ENCODE results near the gene HSDL1.

The HSDL1 gene

GRCh38 chr16:84144859-84145639 is at the start of gene HSDL1, which contains the start of gene DNAAF1:
Gene HSDL1 (minus strand): TSS chr16:84145177. CDS start chr16:84131321, 13,856 bp downstream.
Gene DNAAF1 (plus strand): TSS chr16:84145308. CDS start chr16:84145441, 133 bp downstream.
- peak; percentile 84 for DNase-seq

- DNase-seq: no peak
Measured at GRCh38 chr16:84194018-84194417, 49.0 kb upstream of the HSDL1 start.

DNA sequence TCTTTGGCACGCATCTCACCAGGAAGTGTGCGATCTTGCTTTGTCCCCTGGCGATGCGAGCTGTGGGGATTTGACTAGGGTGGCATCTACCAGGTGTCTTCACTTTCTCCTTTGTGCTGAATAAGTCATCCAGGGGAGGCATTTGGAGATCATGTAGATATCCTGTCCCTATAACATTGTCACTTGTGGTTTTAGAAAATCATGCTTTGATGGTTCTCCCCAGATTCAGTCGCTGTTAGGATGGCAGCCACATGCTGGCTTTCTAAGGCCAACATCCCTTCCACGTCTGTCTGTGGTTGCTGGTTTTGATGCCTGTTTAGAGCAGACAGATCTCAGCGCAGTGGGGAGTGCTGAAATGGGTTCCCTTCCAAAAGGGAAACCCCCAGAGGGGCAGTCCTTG is 48.5 kb upstream of the HSDL1 start:
- no peak for DNase-seq

DNA sequence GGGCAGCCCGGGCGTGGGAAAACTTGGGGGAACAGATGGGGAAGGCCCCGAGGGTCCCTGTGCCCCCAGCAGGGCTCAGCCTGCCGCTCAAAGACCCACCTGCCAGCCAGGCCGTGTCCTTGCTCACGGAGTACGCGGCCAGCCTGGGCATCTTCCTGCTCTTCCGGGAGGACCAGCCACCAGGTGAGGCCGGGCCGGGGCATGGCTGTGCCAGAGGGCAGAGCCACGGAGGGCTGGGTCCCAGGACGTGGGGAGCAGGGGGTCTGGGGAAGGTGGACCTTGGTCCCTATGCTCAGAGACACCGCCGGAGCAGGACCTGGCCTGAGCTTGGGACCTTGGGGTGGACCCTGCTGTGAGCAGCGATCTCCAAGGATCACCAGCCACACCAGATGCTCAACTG is 46.5 kb upstream of the HSDL1 start:
- no peak for DNase-seq

- peak; percentile 21 for DNase-seq
Measured at GRCh38 chr16:84190731-84191388, 45.9 kb upstream of the HSDL1 start, which contains the start of gene ADAD2. Gene ADAD2 (plus strand): TSS chr16:84191157. CDS start chr16:84191231, 74 bp downstream.

GRCh38 chr16:84186685-84187437 is 41.9 kb upstream of the HSDL1 start, which contains the start of gene TAF1C:
Gene TAF1C (minus strand): TSS chr16:84187057. CDS start chr16:84184988, 2,069 bp downstream.
- DNase-seq: peak; percentile 92

DNA sequence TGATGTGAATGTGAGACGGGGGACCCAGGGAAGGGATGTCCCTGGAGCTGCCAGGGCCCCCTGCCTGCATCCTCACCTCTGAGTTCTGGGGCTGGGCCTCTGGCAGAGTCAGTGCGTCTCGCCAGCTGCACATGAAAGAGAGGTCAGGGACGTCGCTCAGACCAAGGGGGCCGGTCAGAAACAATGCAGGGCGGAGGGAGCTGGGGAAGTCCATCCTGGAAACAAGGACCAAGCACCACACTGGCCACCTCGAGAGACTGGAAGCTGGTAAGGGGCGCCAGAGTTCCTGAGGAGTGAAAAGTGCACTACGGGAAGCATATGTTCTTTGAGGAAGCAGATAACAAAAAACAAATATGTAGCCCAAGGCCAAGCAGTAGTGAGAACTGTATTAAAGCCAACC is 39.8 kb upstream of the HSDL1 start:
- no peak for DNase-seq

GRCh38 chr16:84183911-84184591 is 39.1 kb upstream of the HSDL1 start:
- DNase-seq: no peak

- no peak for DNase-seq
Measured at GRCh38 chr16:84183572-84183875, 38.5 kb upstream of the HSDL1 start.

DNA sequence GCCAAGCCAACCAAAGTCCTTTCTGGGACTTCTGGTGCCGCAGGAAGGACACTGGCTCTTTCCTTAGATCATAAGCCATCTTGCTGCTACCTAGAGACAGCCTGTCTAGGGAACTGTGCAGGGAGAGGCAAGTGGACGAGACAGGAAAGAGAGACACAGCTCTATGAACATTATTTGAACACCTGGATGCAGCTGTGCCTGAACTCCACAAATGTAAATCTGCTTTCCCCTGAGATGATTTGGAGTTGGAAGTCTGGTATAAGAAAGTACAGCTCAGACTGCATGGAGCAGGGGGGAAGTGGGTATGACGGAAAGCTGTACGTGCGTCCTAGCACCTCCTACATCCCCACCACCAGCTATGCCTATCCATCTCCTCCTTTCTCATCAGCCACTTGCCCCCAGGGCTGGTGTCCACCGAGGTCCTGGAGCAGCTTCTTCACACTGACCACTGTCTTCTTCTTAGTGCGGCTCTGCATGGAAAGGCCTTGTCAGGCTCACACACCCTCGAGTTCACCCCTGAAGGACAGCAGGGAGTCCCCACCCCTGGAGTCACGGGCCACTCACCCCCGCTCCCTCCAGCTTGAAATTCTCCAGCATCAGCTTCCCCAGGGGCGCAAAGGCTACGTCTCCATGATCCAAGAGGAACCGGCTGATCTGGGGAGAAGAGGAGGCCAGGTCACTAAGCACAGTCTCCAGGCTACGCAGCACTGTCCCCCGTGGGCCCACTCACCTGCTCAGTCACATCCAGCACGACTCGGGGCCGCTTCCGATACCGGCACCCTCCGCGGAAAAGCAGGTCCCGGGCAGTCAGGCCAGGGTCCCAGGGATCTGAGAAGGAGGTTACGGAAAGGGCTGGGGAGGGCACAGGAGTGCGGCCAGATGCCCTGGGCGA is 37.9 kb upstream of the HSDL1 start:
- no peak for DNase-seq

GRCh38 chr16:84182104-84182503 is 37.1 kb upstream of the HSDL1 start:
- DNase-seq: no peak

DNA sequence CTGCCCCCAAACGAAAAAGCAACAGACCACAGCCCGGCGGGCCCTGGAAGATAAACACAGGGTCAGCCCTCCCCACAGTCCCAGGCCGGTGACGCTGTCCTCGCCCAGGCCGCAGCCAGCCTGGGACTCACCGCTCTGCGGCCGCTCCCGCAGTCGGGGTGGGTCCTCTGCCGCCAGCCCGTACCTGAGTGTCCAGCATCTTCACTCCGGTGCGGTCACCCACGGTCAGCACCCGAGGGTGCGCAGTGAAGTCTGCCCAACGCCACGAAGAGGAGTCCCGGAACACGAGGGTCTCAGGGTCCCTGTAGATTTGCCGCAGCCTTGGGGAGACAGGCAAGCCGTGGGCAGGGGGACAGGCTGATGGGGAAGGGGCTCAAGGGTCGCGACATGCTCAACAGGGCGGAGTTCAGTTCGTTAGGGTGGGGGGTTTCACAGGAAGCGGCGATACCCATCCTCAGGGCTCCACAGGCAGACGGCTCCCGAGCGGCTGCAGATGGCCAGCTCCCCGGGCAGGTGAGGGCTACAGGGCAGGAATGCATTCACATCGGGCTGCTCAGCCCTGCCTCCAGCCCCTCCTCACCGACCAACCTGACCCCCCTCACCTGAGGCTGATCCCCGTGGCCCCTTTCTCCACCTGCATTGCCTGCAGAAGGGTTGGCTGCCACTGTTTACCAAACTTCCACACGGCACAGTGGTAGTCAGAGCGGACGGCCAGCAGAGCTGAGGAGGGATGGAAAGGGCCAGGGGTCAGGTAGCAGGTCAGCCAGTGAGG is 36.4 kb upstream of the HSDL1 start:
- no peak for DNase-seq

DNA sequence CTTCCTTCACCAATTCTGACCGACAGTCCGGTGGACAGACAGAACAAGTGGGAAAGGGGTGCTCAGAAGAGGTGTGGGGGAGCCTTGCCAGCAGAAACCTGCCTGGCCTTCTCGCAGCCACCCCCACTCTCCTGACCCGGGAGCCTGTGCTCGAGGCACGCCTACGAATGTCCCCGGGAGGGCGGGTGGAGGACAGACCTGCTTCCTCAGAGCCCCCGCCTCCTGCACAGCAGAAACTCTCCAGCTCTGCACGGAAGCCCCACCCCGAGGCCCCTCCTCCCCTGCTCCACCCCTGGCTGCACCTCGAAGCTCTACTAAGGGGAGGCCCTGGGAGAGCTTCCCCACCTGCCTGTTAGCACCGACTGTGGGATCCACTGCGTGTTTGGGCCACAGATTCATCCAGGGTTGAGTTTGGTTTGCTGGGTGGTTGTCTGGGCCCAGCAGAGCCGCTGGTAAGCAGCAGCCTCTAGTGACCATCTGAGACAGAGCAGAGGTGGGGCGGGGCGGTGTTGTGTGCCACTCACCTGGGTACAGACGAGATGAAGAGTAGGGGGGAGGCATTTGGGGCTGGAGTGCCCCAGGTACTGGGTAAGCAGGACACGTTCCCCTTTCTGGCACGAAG is 35.7 kb upstream of the HSDL1 start:
- DNase-seq: no peak

DNA sequence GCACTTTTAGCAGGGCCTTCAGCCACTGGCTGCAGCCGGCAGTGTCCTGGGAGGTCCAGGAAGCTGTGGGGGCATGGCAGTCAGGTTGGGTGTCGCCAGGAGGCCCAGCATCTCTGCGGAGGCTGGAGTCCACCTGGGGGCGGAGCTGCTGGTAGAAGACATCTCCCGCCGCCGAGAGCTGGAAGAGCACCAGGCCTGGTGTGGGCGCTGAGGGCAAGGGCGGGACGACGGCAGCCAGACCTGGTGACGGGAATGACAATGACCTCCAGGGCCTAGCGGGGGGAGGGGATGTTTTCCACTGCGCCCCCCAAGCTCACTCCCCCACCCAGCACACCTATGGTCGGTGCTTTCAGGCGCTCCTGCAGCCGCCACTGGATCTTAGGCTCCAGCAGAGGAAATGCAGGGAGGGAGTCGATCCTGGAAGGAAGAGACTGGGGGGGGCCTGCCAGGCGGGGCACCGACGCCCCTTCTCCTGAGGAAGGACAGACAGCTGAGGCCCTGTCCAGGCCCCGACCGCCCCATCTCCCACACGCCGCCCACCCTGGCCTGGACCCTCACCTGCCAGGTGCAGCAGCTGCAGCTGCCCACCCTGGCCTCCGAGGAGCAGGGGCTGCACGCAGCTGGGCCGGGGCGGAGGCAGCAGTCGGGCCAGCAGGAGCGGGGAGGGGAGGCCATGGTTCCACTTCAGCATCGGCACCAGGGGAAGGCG is 34.8 kb upstream of the HSDL1 start:
- no peak for DNase-seq

GRCh38 chr16:84178892-84179611 is 34.1 kb upstream of the HSDL1 start:
- DNase-seq: no peak

DNA sequence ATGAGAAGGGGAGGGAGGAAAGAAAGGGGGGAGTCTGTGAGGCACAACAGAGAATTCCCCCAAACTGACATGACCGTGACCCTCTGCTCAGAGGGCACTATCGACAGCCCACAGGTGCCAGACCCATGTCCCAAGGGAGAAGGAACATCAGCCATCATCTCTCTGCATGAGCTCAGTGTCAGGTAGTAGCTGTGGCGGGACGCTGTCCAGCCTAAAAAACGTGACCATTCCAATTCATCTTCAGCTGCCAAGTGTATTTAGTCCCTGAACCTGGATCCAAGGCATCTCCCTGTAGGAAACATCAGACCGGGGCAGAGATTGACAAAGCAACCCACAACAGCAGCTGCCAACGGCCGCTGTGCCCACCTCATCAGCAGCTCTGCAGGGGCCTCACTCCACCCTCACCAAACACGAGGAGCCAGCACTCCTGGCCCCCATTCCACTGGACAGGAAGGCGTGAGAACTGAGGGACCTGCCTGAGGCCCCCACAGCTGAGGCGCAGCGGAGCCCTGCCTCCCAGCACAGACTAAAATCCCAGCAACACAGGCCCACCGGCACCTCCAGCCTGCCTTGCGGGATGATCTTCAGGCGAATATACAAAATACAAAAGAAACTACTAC is 33.3 kb upstream of the HSDL1 start:
- no peak for DNase-seq

DNA sequence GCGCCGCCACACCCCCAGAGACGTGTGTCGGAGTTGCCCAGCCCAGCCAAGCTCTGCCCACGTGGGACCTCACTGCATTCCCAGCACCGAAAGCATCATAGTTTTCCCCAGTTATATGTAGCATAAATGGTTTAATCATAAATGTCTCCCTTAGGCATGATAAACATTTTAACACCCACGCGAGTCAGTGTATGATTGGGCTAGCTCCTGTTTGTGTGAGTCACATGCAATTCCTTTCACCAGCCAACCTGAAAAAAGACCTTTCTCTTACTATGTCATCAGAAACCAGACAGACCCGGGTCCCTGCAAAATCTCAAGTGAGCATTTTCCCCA is 32.7 kb upstream of the HSDL1 start:
- peak; percentile 72 for DNase-seq

GRCh38 chr16:84176192-84177053 is 31.4 kb upstream of the HSDL1 start:
- DNase-seq: no peak

All from fibroblast of skin of right biceps (primary cell).